Prostate gland (tissue), 2 donors: ENCODE data around the gene DNAH3.

Experiments
- POLR2A ChIP-seq: fragments of 450-650 bp; IDR thresholded peaks from one replicate; pipeline ENCODE4 v1.6.1; 2016; ENCODE audit warnings: antibody characterized with exemption, mild to moderate bottlenecking
- TF ChIP-seq, protein P1 (sequence below), 4 experiments: fragments of 200-600 bp in 2 of 4; fragments of 450-650 bp in 2 of 4; sonication (generic) in 2 of 4; IDR thresholded peaks; 1 replicate in 3 of 4; 2 replicates in 1 of 4; pipeline ENCODE4 v1.5.1; 2016 to 2019; ENCODE audit warnings: antibody characterized with exemption in 4 of 4, mild to moderate bottlenecking in 2 of 4, moderate library complexity in 2 of 4

DNA sequence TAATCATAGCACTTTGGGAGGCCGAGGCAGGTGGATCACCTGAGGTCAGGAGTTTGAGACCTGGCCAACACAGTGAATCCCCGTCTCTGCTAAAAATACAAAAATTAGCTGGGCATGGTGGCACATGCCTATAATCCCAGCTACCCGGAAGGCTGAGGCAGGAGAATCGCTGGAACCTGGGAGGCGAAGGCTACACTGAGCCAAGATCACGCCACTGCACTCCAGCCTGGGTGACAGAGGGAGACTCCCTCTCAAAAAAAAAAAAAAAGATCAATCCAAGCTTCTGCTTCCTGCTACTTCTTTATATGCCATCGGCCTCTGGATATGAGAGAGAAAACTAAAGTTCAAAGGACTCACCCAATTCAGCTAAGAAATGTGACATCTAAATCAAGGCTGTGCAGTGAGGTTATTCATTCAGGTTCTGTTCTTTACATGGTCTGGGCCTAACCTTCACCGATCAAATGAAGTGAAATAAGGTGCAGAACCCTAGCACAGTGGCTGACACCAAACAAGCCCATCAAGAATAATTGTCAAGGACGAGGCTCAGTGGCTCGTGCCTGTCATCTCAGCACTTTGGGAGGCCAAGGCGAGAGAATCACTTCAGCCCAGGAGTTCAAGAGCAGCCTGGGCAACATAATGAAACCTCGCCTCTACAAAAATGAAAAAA lies 35.1 kb upstream of the DNAH3 start:
- no peak for TF ChIP-seq POLR2A
- TF ChIP-seq, protein P1, sequence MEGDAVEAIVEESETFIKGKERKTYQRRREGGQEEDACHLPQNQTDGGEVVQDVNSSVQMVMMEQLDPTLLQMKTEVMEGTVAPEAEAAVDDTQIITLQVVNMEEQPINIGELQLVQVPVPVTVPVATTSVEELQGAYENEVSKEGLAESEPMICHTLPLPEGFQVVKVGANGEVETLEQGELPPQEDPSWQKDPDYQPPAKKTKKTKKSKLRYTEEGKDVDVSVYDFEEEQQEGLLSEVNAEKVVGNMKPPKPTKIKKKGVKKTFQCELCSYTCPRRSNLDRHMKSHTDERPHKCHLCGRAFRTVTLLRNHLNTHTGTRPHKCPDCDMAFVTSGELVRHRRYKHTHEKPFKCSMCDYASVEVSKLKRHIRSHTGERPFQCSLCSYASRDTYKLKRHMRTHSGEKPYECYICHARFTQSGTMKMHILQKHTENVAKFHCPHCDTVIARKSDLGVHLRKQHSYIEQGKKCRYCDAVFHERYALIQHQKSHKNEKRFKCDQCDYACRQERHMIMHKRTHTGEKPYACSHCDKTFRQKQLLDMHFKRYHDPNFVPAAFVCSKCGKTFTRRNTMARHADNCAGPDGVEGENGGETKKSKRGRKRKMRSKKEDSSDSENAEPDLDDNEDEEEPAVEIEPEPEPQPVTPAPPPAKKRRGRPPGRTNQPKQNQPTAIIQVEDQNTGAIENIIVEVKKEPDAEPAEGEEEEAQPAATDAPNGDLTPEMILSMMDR (IDR thresholded peaks at IDR 0.05): no peak
